HG02885 (cell line): Measurements from ENCODE around the gene PSMD7.
A peak's percentile ranks its signal among the peaks of the same experiment; 100 is the strongest.

Experiments
- ATAC-seq: cut with Tn5 transposase; IDR thresholded peaks from one replicate; pipeline ENCODE4 v1.9.1; 2021; ENCODE audit warnings: mild to moderate bottlenecking; ENCODE audit not compliant: unreplicated experiment, poor library complexity

The PSMD7 gene

GRCh38 chr16:74296432-74297144 lies at the start of gene PSMD7:
Gene PSMD7, plus strand, starts transcription at chr16:74296814. Its CDS starts 101 bp downstream, at chr16:74296915.
- ATAC-seq = peak; percentile 96

- no peak for ATAC-seq
These were observed 47.4 kb upstream of the PSMD7 start for GRCh38 chr16:74249254-74249653.

GRCh38 chr16:74249846-74250245 lies 46.8 kb upstream of the PSMD7 start:
- no peak for ATAC-seq

DNA sequence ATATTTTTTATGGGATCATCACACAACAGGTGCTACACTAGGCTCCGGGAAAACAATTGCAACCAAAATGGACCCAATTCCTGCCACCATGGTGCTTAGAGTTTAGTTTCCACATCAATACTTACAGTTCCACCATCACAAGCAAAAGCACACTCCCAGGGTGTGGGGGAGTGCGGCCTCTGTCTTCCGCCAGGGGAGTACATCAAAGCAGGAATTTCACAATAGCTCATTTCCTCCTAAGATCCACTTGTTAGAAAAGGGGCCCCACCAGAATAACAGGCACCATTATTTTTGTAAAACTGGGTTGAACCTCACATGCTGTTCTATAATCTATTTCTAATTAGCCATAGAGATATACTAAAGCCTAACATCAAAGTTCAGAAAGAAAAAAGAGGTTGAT lies 44.3 kb upstream of the PSMD7 start:
- no peak for ATAC-seq

GRCh38 chr16:74253161-74253938 lies 43.3 kb upstream of the PSMD7 start:
- no peak for ATAC-seq

DNA sequence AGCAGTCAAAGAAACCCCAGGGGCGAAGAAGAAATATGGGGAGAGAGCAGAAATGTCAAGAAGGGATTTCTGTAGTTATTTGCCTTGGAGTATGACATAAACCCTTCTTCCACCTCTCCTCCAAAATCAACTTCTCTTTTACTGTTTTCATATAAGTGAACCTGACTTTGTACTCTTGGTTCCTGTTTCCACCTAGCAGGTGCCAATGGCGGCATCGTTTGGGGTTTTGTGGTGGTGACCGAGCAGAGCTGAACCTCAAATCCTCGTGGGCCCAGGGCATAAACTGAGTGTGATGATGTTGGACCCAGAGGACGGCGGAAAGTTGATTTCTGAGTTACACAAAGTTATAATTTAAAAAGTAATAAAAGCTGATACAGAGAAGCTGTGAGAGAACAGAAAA lies 39.6 kb upstream of the PSMD7 start:
- no peak for ATAC-seq

DNA sequence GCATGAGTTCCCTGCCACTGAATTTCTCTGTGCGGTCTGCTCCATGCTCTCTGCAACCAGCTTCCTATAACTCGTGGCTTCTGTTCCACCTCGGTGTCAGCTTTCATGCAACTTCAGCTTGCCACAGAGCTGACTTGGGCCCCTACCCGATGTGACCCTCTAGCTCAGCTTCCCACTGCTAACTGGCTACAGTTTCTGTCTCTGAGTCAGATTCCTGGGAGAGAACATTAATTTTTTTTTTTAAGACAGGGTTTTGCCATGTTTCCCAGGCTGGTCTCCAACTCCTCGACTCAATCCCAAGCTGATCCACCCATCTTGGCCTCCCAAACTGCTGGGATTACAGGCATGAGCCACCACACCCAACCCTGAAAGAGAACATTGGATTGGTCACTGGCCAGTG lies 35.5 kb upstream of the PSMD7 start:
- ATAC-seq = no peak

GRCh38 chr16:74264811-74265210 lies 31.8 kb upstream of the PSMD7 start:
- no peak for ATAC-seq

DNA sequence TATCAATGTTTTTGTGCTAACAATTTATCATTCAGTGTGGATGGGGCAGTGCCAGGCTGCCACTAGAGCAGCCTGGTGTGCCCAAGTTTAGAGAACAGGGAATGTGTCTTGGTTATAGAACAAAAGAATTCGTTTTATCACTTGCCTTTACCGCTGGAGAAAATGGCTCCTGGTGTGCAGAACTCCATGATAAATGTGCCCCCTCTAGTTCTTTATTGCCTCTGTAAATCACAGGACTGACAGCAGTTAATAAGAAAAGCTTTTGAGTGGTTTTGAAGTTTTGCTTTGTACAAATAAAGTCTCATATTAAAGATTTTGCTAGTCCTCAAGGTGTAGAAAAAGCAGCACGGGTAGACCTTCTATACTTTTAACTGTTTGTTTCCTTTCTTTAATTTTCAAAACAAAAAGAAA lies 28.2 kb upstream of the PSMD7 start:
- ATAC-seq = no peak

GRCh38 chr16:74271872-74272271 lies 24.7 kb upstream of the PSMD7 start:
- ATAC-seq = no peak

DNA sequence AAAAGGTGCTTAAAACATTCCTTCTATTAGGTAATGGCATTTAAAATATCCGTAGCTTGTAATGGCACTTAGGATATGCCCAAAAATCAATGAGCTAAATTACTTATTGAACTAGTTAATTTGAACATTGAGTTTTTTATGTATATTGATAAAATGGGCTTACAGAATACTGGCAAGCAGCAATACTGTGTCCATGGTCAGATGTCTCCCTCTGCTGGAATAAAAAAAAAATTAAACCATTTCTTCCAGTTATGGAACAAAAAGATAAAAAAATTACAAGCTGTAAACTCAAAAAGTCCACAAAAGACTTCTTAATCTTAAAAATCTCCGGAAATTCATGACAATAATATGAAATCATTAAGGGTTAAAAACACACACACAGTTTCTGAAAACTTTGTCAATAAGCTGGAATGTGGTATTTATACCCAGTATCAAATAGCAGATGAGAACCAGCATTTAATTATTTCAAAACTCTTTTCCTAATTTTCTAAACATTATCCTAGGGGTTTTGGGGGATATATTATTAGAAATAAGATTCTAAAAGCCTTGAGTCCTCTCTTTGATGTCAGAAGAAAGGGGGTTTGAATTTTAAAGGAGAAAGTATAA lies 21.5 kb upstream of the PSMD7 start:
- no peak for ATAC-seq

- no peak for ATAC-seq
These were observed 20.9 kb upstream of the PSMD7 start for GRCh38 chr16:74275711-74276110.

- no peak for ATAC-seq
These were observed 18.6 kb upstream of the PSMD7 start for GRCh38 chr16:74277974-74278373.

GRCh38 chr16:74279266-74279665 lies 17.3 kb upstream of the PSMD7 start:
- no peak for ATAC-seq

DNA sequence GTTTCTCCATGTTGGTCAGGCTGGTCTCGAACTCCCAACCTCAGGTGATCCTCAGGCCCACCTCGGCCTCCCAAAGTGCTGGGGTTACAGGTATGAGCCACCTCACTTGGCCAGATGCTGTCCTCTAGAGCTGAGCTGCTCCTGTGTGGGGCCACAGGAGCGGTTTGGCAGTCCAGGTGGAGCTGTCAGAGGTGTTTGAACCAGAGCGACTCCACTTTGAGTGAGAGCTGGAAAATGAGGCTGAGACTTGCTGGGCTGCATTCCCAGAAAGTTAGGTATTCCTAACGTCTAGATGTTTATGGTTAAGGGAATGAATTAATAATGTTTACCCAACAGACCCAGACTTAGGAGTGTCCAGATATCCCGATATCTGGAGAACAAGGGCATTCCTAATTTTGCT lies 16.8 kb upstream of the PSMD7 start:
- no peak for ATAC-seq

GRCh38 chr16:74280448-74280847 lies 16.2 kb upstream of the PSMD7 start:
- no peak for ATAC-seq

DNA sequence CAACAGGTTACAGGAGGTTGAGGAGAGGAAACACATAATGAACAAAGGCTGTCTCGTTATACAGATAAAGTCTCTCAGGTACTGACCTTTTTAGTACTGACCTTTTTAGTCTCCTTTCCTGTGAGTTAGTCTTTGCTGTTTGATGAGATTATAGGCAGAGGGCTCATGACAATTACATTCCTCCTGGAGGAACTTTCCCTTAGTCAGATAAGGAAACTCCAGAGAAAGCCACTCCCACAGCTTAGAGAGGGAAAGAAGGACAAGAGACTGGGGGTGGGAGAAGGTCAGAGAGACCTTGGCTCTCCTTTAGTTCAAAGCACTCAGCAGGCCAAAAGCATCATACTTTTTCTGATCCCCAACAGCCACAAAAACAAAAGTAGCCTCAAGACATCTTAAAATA lies 15.3 kb upstream of the PSMD7 start:
- ATAC-seq = no peak

DNA sequence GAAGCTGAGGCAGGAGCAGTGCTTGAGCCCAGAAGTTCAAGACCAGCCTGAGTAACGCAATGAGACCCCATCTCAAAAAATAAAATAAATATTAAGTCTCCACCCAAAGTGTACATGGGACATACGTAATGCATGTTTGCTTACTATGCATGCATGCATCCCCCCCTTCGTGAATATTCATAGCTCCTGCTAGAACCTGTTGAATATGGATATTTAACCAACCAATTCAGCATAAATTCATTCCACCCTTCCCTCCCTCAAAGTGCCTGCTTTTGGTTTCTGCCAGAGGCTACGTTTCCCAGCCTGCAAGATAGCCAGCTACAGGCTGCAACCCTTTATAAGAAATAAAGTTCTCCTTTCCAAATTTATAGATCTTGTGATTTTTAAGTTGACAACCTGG lies 12.9 kb upstream of the PSMD7 start:
- ATAC-seq = no peak

DNA sequence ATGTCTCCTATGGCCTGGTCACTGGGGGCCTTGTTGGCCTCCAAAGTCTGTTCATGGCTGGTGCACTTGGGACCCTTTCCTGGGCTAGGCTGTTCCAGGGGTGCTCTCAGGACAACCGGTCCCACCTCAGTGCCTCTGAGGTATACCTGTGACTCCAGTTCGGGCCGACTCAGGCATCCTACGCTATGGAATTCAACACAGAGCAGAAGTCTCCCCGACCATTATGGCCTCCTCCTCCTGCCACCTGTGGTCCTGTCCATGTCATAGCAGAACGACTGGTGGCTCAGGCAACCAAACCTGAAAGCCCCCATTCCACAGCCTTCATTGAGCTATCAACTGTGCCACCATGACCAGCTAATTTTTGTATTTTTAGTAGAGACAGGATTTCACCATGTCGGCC lies 8.5 kb upstream of the PSMD7 start:
- ATAC-seq = no peak

- no peak for ATAC-seq
These were observed 6.3 kb upstream of the PSMD7 start for GRCh38 chr16:74290356-74290755.

GRCh38 chr16:74291176-74291575 lies 5.4 kb upstream of the PSMD7 start:
- no peak for ATAC-seq
